GM19438 (cell line): Measurements from ENCODE around the gene DPYSL5.
"Not testable (repeated sequence)": the region's sequence is repeated elsewhere in the genome, so short reads cannot be mapped to it uniquely, and the experiment has no call there.

Source experiments
- ATAC-seq: cut with Tn5 transposase; IDR thresholded peaks from one replicate; pipeline ENCODE4 v1.9.1; 2021; ENCODE audit warnings: low read depth; ENCODE audit not compliant: unreplicated experiment

Gene DPYSL5, protein sequence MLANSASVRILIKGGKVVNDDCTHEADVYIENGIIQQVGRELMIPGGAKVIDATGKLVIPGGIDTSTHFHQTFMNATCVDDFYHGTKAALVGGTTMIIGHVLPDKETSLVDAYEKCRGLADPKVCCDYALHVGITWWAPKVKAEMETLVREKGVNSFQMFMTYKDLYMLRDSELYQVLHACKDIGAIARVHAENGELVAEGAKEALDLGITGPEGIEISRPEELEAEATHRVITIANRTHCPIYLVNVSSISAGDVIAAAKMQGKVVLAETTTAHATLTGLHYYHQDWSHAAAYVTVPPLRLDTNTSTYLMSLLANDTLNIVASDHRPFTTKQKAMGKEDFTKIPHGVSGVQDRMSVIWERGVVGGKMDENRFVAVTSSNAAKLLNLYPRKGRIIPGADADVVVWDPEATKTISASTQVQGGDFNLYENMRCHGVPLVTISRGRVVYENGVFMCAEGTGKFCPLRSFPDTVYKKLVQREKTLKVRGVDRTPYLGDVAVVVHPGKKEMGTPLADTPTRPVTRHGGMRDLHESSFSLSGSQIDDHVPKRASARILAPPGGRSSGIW

DNA sequence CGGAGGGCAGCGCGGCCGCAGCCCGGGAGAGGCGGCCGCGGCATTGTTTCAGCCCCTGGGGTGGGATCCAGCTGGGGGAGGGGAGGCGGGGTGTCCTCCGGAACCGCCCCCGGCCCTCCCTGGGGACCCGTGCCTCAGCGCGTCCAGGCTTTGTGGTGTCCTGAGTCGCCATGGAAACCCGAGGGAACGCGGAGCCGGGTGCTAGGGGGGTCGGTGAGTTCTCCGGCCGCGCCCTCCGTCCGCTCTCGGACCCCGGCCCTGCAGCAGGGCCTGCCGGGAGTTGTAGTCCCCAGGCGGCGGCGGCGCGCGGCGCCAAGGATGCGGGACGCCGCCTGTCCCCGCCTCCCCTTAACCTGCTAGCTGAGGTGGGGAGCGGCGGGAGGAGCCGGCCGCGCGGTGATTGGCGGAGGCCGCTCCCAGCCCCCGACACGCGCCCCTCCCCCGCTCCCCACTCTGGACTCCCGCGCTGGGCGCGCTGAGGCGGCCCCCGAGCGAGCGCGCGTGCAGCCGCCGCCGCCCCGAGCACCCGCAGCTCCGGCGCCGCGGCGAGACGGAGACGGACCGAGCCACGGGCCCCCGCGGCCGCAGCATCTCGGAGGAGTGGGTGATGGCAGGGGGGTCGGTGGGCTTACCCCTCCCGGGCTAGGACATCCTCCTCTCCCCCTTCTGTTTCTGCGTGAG, at the start of gene DPYSL5:
TSS of gene DPYSL5 (plus strand) at position 478 of the 681 bp plus-strand sequence. CDS start 50,368 bp downstream, outside the sequence.
- ATAC-seq, result no peak

DNA sequence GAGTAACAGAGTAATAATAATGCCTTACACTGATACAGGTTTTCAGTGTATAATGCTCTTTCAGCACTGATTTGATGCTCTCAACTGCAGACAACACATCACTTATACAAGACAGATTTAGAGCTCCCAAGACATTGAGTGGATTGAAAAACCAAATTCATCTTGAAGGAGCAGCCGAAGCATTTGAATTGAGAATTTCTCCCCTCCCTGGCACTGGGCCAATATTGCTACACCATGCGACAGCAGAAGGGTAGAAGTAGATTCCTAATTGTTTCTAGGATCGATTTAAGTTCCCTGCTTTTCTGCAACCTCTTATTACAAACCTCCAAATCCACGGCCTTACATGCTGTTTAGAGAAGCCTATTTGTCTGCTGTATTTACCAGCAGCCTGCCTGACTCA, 46.6 kb upstream of the DPYSL5 start:
- no peak for ATAC-seq

DNA sequence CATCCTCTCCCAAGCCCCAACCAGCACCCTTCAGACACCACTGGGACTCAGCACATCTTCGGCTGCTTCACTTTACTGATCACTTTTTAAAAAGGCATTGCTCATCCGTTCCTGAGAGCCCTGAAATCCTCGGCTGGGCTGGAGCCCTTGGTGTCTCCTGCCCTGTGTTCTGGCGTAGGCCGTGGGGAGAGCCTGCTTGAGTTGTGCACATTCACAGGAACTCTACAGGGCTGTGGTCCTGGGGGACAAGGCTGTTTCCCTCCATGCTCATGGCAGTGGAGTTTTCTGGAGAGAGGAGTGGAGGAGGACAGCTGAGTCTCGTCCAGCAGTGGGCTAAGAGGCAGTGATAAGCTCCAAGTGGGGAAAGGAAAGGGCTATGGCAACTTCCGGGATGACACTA, 46.1 kb upstream of the DPYSL5 start:
- no peak for ATAC-seq

DNA sequence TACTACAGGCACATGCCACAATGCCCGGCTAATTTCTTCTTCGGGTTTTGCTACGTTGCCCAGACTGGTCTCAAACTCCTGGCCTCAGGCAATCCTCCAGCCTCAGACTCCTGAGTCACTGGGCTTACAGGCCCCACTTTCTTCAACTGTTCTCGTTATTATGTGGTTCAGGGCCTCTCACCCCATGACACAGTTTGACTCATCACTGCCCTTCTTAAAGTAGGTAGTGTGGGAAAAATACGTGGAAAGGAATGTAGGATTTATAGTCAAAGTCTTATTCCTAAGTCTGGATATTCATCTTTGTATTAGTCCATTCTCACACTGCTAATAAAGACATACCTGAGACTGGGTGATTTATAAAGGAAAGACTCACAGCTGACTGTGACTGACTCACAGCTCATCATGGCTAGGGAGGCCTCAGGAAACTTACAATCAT, 42.7 kb upstream of the DPYSL5 start:
- ATAC-seq, result no peak

DNA sequence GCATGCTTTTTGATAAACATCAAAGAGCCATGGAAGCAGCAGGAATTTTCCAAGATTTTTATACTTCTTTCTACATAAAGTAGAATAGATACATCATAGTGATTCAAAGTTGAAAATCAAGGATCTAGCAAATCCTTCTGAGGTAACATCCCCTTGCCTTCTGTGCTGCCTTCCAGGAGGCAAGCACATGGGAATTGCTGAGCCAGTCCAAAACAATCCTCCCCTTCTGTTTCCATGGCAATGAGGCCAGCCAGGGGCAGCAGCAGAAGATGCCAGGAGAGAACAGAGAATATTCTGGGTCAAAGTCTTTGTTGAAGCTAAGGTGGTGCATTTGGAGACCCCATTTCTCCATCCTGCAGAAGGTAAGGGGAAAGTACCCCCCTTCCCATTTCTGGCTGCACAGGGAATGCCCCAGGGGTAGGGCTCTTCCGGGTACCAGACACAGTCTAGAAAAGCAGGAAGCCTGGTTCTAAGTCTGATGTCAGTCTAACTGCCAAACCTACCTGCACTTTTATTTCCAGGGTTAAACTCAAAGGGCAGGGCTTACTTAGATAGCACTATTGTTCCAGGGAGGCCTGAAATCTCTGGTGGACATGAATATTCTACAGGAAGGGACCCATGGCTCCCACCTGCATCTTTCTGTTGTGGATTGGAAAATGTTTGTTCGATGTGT, 40.0 kb upstream of the DPYSL5 start:
- ATAC-seq, result no peak

DNA sequence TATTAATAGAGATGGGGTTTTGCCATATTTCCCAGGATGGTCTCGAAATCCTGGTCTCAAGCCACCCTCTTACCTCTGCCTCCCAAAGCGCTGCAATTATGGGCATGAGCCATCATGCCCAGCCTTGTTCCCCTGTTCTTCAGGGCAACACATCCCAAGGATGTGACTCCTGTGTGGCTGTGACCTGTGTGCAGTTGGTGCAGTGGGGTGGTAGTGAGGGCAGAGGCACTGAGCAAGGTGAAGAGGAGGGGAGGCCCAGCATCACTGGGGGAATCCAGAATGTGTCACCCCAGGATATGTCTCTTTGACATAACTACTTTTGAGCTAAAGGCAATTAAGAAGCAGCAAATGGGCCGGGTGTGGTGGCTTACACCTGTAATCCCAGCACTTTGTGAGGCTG, 38.7 kb upstream of the DPYSL5 start:
- no peak for ATAC-seq

DNA sequence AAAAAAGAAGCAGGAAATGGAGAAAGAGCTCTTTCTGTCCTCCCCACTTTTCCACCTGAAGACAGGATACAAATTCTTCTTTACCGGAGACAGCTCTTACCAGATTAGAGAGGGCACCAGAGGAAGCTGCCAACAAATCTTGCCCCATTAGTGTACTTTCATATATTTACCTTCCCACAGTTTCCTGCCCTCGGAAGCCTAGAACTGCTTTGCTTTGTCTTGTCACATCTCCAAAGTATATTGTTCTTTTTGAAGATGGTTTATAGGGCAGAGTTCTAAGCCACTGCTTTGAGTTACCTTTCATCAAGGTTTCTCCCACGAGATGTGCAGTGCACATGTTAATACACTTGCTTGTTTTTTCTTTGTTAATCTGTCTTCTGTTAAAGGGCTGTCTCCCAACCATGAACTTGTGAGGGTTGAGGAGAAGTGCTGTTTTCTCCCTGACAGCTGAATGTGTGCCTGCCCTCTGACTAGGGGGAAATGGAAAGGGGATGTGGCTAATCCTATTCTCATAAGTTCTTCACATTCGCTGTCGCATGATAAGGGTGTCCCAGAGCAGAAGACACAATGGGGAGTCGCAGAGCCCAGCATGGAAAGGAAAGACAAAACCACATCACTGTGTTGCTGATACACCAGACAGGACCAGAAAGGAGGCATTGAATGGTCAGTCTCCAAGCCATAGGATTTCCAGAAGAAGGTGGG, 37.9 kb upstream of the DPYSL5 start:
- ATAC-seq, result no peak

DNA sequence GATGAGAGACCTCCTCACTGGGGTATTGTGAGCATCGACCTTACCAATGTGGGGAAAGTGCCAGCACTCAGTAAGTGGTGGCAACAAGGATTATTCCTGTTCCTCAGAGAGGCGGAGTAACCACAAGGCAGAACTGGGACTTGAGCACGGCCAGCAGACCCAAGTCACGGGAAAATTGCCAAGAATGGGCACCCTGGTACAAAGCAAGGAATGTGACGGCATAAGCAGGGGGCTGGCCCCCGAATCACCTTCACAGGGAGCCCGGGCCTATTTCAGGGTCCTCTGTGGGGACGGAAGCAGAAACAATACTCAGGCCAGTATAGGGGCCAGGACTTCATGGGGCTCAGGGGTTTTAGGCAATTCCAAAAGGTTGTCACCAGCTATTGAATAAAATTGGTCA, 36.7 kb upstream of the DPYSL5 start:
- ATAC-seq, result no peak

DNA sequence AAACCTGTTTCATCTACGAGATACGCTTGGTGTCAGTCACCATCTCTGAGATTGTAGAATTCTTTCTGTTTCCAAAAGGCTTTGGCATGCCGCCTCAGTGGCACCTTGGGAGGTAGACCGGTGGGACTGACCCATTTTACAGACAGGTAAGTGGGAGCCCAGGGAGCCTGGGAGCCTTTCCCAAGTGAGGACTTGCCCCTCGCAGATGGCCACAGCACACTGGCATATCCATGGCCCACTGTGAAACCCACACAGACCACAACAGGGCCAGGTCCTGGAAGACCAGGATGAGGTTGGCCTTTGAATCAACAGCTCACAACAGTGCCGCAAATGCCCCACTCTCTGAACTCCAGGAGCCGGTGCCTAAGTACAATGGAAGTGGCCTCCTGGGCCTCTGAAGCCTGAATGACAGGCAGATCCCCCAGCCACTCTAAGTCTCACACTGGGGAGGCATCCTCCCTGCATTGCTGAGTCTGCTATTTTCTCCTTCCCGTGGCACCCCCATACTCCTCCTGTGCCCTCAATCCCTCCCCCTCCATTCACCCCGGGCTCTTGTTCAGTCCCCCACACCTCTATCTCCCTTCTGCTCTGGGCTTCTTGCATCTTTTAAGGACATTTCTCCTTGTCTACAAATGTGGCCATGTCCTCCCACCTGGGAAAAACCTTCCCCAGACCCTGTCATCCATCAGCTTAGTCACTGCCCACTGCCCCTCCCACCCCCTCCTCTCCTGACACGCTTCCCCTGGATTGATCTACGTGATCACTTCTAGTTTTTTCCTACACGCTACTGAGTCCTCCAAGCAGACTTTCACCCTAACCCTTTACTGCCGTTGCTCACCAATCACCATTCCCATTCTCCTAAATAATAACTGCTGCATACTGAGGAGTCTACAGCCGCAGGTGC, 35.9 kb upstream of the DPYSL5 start:
- ATAC-seq, result no peak

DNA sequence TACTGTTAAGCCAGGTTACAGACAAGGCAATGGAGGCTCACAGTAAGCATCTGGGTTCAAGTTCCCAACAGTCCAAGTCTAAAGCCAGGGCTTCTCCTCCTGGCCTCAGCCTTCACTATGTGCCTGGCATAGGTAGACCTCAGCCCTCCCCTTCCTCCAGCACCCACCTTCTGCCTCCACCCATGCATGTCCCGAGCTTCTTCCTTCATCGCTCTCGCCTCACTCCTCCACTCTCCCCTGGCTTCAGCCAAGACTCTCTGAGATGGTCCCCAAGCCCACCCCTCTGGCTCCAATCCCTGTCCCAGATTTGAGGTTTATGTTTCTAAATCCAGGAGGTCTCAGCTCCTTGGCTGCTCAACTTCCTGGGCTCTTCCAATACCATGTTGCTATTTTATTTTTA, 35.2 kb upstream of the DPYSL5 start:
- no peak for ATAC-seq

DNA sequence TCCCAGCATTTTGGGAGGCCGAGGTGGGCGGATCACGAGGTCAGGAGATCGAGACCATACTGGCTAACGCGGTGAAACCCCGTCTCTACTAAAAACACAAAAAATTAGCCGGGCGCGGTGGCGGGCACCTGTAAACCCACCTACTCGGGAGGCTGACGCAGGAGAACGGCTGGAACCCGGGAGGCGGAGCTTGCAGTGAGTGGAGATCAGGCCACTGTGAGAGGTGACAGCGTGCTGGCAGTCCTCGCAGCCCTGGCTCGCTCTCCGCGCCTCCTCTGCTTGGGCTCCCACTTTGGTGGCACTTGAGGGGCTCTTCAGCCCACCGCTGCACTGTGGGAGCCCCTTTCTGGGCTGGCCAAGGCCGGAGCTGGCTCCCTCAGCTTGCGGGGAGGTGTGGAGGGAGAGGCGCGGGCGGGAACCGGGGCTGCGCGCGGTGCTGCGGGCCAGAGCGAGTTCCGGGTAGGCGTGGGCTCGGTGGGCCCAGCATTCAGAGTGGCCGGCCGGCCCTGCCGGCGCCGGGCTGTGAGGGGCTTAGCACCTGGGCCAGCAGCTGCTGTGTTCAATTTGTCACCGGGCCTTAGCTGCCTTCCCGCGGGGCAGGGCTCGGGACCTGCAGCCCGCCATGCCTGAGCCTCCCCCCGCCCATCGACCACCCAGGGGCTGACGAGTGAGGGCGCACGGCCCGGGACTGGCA, 33.7 kb upstream of the DPYSL5 start:
- ATAC-seq, result not testable (repeated sequence)

DNA sequence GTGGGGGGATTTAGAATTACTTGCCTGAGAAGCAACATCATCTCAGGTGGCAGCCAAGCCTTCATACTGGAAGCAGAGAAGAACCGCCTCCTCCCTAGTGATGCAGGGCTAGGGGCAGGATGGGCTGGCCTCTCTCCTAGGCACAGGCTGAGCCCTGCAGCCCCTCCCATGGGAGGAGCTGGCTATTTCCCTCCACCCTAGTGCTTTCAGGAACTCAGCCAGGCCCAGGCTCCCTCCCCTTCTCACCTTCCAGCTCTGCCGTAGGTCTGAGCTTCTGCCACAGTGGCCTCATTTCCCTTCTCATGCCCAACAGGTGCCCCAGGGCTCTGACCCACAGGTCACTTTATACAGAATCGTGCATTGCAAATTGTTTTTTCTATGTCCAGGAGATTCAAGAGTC, 31.0 kb upstream of the DPYSL5 start:
- ATAC-seq, result no peak

DNA sequence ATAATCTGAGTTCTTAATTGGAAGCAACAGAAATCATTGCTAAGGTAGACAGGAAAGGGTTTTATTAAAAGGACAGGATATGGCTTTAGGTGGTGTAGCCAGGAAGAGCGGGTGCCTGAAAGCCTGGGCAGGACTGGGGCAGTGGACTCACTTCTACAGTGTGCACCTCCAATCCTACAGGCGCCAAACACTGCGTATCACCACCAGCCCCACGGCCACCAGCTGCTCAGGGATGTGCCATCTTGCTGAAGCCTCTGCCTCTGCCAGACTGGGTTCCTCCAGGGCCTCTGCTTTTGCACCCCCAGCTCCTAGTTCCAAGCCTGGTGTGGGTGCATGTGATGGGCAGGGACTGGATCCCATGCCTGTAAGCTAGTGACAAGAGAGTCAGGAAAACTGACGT, 29.7 kb upstream of the DPYSL5 start:
- no peak for ATAC-seq

DNA sequence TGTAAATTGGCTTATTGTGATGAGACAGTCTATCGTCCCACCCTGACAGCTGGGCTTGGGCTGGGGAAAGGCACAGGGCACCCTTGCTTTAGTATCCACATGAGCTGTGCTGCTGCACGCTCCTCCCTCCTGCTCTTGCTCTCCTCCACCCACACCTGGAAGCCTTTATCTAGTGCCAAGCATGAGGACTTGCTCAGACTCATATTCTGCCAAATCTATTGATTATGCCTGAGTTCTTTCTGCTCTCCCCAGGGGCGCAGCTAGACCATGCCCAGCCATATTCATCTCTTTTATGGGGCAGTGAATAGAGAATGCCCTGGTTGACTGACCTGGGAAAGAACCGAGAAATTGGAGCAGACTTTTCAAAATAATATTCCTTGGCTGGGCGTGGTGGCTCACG, 29.0 kb upstream of the DPYSL5 start:
- no peak for ATAC-seq

DNA sequence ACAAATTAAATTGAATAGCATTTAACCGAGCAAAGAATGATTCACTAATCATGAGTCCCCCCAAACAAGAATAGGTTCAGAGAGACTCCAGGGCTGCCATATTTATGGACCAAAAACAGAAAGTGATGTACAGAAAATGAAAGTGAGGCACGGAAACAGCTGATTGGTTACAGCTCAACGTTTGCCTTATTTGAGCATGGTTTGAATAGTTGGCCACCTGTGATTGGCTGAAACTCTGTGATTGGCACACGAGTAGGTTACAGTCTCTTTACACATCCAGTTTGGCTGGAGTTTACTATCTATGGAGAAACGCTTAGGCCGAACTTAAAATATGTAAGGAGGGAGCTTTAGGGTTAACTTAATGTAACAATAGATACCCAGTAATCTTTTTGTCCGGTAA, 27.0 kb upstream of the DPYSL5 start:
- ATAC-seq, result no peak

DNA sequence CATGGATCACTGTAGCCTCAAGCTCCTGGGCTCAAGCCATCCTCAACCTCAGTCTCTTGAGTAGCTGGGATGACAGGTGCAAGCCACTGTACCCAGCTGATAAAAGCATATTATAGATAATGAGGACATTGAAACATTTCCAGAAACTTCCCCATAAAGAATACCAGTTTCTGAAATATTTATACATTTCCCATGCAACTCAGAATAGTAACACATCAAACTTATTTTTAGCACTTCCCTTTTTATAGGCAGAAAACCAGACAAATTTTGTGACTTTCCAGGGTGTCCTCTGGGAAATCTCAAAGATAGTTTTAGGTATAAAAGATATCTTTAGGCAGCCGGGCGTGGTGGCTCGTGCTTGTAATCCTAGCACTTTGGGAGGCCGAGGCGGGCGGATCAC, 25.1 kb upstream of the DPYSL5 start:
- ATAC-seq, result no peak

DNA sequence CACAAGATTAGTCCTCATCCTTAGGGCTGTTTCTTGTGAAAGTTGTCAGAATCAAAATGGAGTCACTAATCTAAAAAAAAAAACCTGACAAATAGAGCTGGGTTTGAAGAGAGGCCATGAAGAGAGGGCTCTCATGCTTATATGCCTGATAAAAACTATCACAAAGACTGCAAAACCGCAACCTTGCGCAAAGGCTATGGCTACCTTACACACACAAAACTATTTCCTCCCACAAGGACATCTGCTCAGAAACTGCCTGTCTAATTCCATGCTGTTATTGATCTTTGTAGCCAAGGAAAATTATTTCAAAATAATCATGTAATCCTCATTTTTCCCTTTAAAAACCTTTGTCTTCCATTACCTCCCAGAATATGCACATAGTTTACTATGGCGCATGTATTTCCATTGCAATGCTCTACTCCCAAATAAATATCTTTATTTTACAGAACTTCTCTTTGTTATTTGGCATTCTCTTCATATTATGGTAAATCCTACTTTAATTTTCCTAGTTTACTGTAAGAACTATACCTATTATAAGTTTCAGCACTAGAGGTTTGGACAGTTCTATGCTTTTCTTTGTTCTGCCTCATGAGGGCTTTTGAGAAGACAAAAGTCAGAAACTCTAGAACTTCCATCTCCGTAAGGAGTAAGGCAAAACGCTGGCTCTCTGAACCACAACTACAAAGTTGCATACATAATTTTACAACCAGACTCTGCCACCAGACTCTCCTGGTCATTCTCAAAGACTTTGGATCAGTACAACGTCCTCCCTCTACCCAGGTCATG, 9.6 kb upstream of the DPYSL5 start:
- no peak for ATAC-seq

DNA sequence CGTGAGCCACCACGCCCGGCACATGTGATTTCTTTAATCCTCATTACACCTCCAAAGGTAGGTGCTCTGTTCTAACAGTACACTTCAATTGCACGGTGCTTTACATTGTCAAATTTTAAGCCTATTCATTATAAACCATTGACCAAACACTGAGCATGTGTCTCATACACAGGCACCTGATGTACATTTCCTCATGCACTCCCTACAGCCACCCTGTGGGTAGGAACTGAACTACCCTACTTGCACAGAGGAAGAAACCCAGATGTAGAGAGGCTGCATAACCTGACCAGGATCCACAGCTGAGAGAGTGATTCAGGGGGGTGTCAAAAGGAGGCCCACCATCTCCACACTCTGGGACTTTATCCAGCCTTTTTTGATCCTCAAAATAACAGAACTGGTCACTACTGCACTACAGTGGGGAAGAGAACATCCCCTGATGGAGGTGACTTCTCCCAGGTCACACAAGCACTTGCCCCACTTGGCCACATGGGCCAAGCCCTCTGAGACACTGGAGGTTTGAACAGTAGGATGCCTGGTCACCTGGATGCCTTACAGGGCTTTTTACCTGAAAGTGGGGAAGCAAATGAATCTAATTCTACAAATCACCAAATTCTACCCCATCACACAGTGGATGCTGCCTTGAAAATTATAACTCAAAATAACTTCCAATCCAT, 6.9 kb upstream of the DPYSL5 start:
- ATAC-seq, result no peak
